ENCODE results near the gene JPT1.

GRCh38 chr17:75144816-75145512 lies 9.3 kb downstream of the JPT1 start:
- TF ChIP-seq CTCF (conservative IDR thresholded peaks at IDR 0.05; ENCODE audit: low read length) = no peak
- TF ChIP-seq EZH2phosphoT487 (IDR thresholded peaks at IDR 0.05; ENCODE audit: borderline replicate concordance) = no peak

Data from Loucy (cell line).